Activated CD4-positive, alpha-beta memory T cell treated with anti-CD3 and anti-CD28 coated beads, Interleukin-2, amount 10 ng/mL, durations not matched to agents 7 days and 5 days (primary cell): Measurements from ENCODE around the gene DDX51. TPM values are rescaled to one million over a fixed set of nuclear protein-coding genes. Genes with fewer than 3 reads are reported as not detected.
"Not testable (repeated sequence)": the region's sequence is repeated elsewhere in the genome, so short reads cannot be mapped to it uniquely, and the experiment has no call there.

ENCODE experiments used
- CTCF ChIA-PET: fragments of 350-600 bp; sonication (Branson Sonifier 250); formaldehyde crosslinking; loops from one replicate; lab custom pipeline; 2021; ENCODE audit warnings: antibody characterized with exemption, inconsistent platforms; lab: Charles Lee
- POLR2A ChIA-PET: fragments of 350-600 bp; sonication (Branson Sonifier 250); formaldehyde crosslinking; loops from one replicate; lab custom pipeline; 2021; ENCODE audit warnings: antibody characterized with exemption; lab: Charles Lee
- DNase-seq: peaks from one replicate; pipeline ENCODE4 v3.0.0-alpha.2; 2020
- H3K27ac Mint-ChIP-seq: one replicate; pipeline ENCODE4 v1.8.0; 2021; ENCODE audit warnings: mild to moderate bottlenecking, mixed read lengths
- H3K27me3 Mint-ChIP-seq: one replicate; pipeline ENCODE4 v1.8.0; 2021; ENCODE audit warnings: mixed read lengths
- H3K36me3 Mint-ChIP-seq: one replicate; pipeline ENCODE4 v1.8.0; 2021; ENCODE audit warnings: low read depth, mixed read lengths
- H3K4me1 Mint-ChIP-seq: one replicate; pipeline ENCODE4 v1.8.0; 2021; ENCODE audit warnings: mixed read lengths
- H3K4me3 Mint-ChIP-seq: one replicate; pipeline ENCODE4 v1.8.0; 2021; ENCODE audit warnings: mild to moderate bottlenecking, mixed read lengths
- H3K9me3 Mint-ChIP-seq: one replicate; pipeline ENCODE4 v1.8.0; 2021; ENCODE audit warnings: mixed read lengths
- total RNA-seq, 2 experiments: library from RNA; stranded (reverse); gene quantifications; one replicate each; pipeline ENCODE4 v1.2.3, GENCODE V29; 2021

DDX51 gene
- total RNA-seq, 2 experiments from 2014 or later, result 17.9 to 18.6 TPM

DNA sequence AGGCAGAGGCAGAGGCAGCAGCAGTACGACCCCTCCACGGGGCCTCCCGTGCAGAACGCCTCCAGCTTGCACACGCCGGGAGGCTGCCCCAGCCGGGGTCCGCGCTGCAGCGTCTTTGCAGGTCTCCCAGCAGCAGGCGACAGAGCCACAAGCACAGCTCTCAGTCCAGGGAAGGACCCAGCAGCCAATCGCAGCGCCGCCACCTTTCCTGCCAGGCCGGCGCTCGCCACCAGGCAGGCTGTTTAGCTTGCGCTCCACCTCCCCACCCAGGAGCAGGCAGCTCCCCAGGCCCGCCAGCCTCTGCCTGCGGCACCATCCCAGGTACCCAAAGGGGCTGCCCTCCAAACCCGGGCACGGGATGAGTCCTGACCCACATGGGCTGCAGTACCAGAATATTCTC lies 25.2 kb downstream of the DDX51 start:
- ChIA-PET CTCF (no interaction called here), POLR2A (no interaction called here)
- Mint-ChIP-seq H3K4me3 (no peak overlapping the region), H3K27ac (no peak overlapping the region), H3K27me3 (no peaks in the 10 kb centered on the region), H3K9me3 (no peaks in the 10 kb centered on the region), H3K4me1 (no peaks in the 10 kb centered on the region), H3K36me3 (peaks cover 7% of the 10 kb centered on the region)
- no peak for DNase-seq

DNA sequence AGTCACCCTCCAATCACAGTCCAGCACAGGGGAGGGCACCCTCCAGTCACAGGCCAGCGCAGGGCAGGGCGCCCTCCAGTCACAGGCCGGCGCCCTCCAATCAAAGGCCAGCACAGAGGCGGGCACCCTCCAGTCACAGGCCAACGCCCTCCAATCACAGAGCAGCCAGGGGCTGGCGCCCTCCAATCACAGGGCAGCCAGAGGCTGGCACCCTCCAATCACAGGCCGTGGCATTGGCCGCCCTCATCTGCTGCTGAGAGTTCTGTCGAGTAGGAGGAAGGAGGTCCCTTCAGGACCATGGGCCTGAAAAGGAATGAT lies 26.6 kb downstream of the DDX51 start:
- Mint-ChIP-seq H3K4me3 (no peak overlapping the region), H3K27ac (no peak overlapping the region), H3K36me3 (peaks cover 6% of the 10 kb centered on the region), H3K27me3 (no peaks in the 10 kb centered on the region), H3K9me3 (no peaks in the 10 kb centered on the region), H3K4me1 (no peaks in the 10 kb centered on the region)
- no peak for DNase-seq
- POLR2A ChIA-PET, result no interaction called here
- CTCF ChIA-PET, result no interaction called here

DNA sequence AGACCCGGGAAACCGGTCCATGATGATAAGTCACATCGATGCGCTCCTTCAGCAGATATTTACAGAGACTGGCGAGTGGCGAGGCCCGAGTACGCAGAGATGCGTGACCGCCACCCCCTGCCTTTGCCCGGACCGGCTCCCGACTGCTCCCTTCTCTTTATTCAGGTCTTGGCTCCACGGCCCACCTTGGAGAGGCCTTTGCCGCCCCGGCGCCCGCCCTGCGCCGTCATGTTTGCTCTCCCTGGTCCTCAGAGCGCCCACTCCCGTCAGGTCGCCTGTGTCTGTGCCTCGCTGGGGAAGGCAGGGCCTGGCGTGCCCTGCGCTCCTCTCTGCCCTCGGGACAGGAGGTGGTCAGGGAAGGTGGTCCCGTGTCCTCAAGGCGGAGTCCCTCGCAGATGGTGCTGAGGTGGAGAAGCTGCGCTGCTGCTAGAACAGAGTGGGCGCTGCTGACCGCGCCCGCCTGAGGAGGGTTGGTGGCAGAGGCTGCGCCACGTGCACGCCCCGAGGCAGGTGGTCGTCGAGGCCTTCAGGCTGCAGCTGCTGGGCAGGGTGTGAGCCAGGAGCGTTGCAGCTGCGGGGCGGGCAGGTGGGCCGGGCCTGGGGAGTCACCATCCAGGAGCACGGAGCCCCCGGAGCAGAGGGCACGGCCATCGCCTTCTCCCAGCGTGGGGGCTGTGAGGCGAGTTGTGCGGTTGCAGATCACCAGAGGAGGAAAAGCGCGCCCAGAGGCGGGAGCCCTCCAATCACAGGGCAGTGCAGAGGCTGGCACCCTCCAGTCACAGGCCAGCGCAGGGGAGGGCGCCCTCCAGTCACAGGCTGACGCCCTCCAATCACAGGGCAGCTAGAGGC lies 27.2 kb downstream of the DDX51 start:
- Mint-ChIP-seq H3K4me1 (no peaks in the 10 kb centered on the region), H3K4me3 (no peak overlapping the region), H3K27me3 (no peaks in the 10 kb centered on the region), H3K9me3 (no peaks in the 10 kb centered on the region), H3K27ac (no peak overlapping the region), H3K36me3 (peaks cover 6% of the 10 kb centered on the region)
- DNase-seq, result no peak
- ChIA-PET POLR2A (no interaction called here), CTCF (no interaction called here)

DNA sequence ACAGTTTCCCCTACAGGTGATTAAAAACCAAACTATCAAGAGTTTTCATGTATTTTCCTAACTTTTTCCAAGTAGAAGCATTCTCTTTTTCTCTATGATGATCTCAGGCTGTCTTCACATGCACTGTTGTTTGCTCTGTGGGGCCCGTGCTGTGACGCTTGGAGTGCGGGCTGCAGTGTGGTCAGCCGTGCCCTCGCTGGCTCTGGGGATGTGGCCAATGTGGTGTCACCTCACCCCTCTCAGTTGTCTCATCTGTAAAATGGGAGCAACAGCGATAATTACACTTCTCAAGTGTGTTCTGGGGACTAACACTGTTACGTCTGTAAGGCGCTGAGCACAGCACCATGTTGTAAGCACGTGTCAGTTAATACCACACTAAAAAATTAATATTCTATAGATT lies 28.6 kb downstream of the DDX51 start:
- ChIA-PET POLR2A (no interaction called here), CTCF (no interaction called here)
- Mint-ChIP-seq H3K9me3 (no peaks in the 10 kb centered on the region), H3K36me3 (peaks cover 11% of the 10 kb centered on the region), H3K4me3 (no peak overlapping the region), H3K4me1 (no peaks in the 10 kb centered on the region), H3K27me3 (no peaks in the 10 kb centered on the region), H3K27ac (no peak overlapping the region)
- no peak for DNase-seq

DNA sequence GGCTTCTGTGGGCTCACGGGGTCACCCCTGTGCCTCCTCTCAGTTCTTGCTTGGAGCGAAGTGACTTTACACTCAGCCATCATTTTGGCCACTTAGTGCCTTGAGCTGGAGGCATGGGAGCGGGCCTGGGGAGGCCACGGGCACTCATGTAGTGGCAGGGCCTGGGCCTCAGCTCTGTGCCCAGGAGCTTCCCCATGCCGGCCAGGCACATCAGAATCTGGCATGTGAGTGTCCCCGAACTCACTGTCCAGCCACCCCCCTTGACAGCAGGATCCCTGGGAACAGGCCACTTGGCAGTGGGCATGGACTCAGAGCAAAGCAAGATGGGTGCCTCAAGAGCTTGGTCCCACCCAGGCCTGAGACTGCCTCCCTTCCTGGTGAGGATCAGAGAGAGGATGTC lies 29.5 kb downstream of the DDX51 start:
- H3K9me3 Mint-ChIP-seq, result no peaks in the 10 kb centered on the region

DNA sequence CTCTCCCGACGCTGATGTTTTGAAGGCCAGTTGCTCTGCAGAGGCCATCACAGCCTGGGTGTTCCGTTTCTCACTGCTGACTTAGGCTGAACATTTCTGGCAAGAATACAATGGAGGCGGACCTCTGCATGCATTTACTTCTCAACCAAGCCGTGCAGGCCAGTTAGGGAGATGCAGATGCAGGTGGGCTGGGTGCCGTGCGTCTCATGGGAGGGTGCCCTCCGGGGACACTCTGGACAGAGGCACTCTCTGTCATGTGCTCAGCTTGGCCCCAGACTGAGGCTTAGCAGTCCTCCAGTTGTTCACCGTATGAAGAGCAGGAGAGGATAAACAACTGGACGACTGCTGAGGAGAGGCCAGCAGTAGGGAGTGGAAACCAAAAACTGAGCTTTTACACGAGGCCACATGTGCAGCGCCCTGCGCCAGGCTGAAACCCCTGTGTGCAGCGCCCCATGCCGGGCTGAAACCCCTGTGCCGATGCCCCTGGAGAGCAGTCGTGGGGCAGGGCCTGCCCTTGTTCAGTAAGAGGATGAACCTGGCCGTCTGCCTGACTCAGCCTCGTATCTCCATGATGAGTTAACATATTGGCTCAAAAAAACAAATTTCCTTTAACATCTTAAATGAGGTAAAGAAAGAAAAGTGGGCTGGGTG lies 32.3 kb downstream of the DDX51 start:
- H3K27me3 Mint-ChIP-seq, result no peaks in the 10 kb centered on the region
- peaks cover 21% of the 10 kb centered on the region for H3K36me3 Mint-ChIP-seq
- ChIA-PET CTCF (no interaction called here), POLR2A (no interaction called here)
- H3K27ac Mint-ChIP-seq, result no peak overlapping the region
- H3K4me1 Mint-ChIP-seq, result no peaks in the 10 kb centered on the region
- H3K4me3 Mint-ChIP-seq, result no peak overlapping the region
- DNase-seq, result no peak
- no peaks in the 10 kb centered on the region for H3K9me3 Mint-ChIP-seq

More for the DNA sequence above, 29.5 kb downstream of the DDX51 start:
- Mint-ChIP-seq H3K36me3 (peaks cover 15% of the 10 kb centered on the region), H3K27ac (no peak overlapping the region), H3K27me3 (no peaks in the 10 kb centered on the region), H3K4me1 (no peaks in the 10 kb centered on the region), H3K4me3 (no peak overlapping the region)
- ChIA-PET CTCF (no interaction called here), POLR2A (no interaction called here)
- no peak for DNase-seq

DNA sequence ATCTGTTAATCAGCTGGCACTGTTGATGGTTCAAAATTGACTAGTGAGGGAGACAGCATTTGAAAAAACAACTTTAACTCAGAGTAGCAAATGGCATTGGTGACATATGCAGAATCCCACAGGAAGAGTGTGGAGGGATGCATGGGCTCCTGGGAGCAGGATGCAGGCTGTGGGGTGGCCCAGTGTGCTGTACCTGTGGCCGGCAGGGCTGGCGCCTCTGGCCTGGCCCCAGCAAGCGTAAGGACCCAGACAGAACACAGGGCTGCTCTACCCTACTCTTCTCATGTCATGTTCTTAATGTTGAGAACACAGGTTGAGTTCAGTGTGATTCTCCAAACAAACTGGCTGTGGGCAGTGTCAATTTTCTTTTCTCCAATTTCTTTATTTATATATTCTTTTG lies 33.4 kb downstream of the DDX51 start:
- no peaks in the 10 kb centered on the region for H3K9me3 Mint-ChIP-seq
- H3K36me3 Mint-ChIP-seq, result peaks cover 21% of the 10 kb centered on the region
- no peak overlapping the region for H3K4me3 Mint-ChIP-seq
- no peaks in the 10 kb centered on the region for H3K4me1 Mint-ChIP-seq
- no peaks in the 10 kb centered on the region for H3K27me3 Mint-ChIP-seq
- ChIA-PET CTCF (no interaction called here), POLR2A (no interaction called here)
- H3K27ac Mint-ChIP-seq, result no peak overlapping the region
- no peak for DNase-seq

DNA sequence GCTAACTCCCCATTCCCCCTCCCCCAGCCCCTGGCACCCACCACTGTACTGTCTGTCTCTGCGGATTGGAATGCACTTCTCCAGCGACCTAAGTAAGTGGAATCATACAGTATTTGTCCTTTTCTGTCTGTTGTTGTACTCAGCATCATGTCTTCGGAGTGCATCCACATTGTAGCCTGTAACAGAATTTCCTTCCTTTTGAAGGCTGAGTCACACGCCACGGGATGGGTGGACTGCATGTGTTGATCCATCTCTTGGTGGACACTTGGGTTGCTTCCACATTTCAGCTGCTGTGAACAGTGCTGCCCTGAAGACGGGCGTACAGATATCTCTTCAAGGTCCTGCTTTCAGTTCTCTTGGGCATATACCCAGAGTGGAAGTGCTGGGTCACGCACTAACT lies 34.4 kb downstream of the DDX51 start:
- no peaks in the 10 kb centered on the region for H3K9me3 Mint-ChIP-seq
- peaks cover 20% of the 10 kb centered on the region for H3K36me3 Mint-ChIP-seq
- DNase-seq, result no peak
- ChIA-PET CTCF (no interaction called here), POLR2A (interaction anchor here (0.8 kb wide), 1 partner anchor 32 kb away, joined by 3 read pairs; no protein-coding TSS in a partner anchor)
- no peak overlapping the region for H3K27ac Mint-ChIP-seq
- H3K4me3 Mint-ChIP-seq, result no peak overlapping the region
- no peaks in the 10 kb centered on the region for H3K4me1 Mint-ChIP-seq
- H3K27me3 Mint-ChIP-seq, result no peaks in the 10 kb centered on the region

DNA sequence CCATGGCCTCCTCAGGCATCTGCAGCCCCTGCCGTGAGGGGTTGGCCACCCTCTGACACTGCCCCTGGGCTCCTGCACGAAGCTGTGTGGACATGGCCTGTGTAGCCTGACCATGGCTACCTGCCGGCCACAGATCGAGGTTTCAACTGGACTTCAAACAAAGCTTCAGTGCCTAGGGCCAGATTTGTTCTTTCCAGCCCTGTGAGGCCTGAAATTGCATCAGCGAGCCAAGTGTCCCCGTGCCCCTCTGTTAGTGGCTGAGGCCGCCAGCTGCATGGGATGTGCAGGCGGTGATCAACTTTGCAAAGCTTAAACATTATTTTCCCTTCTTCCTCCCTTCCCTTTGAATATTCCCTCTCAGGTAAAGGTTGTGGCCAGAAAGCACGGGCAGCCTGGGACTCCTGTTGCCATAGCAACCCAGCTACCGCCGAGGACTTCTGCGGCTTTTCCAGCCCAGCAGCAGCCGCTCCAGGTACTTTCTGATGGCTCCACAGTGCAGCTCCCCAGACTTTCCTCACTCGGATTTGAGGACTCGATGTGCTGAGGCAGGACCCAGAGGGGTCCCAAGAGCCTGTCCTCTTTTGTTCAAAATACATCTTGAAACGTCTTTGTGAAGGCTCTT lies 35.8 kb downstream of the DDX51 start:
- ChIA-PET CTCF (no interaction called here), POLR2A (no interaction called here)
- H3K36me3 Mint-ChIP-seq, result peaks cover 15% of the 10 kb centered on the region
- H3K27me3 Mint-ChIP-seq, result no peaks in the 10 kb centered on the region
- no peaks in the 10 kb centered on the region for H3K4me1 Mint-ChIP-seq
- no peak overlapping the region for H3K27ac Mint-ChIP-seq
- no peak overlapping the region for H3K4me3 Mint-ChIP-seq
- H3K9me3 Mint-ChIP-seq, result no peaks in the 10 kb centered on the region
- DNase-seq, result no peak

DNA sequence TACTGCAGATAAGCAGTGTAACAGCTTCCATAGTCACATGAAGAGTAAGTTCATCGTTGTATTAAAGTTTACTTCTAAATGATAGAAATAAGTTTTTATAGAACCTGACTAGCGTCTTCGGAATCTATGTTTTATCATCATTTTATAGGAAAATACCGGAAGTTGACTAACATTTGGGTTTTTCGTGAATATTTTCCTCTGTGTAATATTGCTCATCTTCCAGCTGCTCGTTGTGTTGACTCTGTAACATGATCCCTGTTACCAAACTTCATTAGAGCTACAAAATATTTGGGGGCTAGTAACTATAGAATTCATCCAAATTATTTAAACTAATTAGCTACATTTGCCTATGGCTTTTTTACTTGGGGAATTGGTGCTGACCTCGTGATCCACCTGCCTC lies 37.2 kb downstream of the DDX51 start:
- Mint-ChIP-seq H3K4me1 (no peaks in the 10 kb centered on the region), H3K36me3 (peaks cover 15% of the 10 kb centered on the region), H3K4me3 (no peak overlapping the region), H3K27ac (no peak overlapping the region), H3K27me3 (no peaks in the 10 kb centered on the region), H3K9me3 (no peaks in the 10 kb centered on the region)
- ChIA-PET POLR2A (no interaction called here), CTCF (no interaction called here)
- no peak for DNase-seq

DNA sequence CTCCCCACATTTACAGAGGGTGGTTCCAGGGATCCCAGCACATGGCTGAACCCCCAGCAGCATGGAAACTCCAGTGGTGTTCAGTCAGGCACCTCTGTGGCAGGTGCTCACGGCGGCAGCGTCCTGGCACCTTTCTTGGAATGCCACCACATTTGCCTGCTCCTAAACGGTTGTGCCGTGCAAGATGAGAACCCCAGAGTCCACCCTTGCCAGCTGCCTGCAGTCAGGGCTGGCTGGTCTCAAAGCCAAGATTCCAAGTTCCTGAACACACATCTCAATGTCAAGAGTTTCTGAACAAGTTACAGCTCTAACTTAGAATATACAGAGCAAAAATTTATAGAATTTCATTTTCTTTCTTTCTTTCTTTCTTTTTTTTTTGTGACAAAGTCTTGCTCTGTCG lies 38.7 kb downstream of the DDX51 start:
- peaks cover 10% of the 10 kb centered on the region for H3K36me3 Mint-ChIP-seq
- H3K4me1 Mint-ChIP-seq, result no peaks in the 10 kb centered on the region
- ChIA-PET POLR2A (interaction anchor here (0.7 kb wide), 1 partner anchor 221 kb away, joined by 3 read pairs; no protein-coding TSS in a partner anchor), CTCF (no interaction called here)
- H3K4me3 Mint-ChIP-seq, result no peak overlapping the region
- no peak for DNase-seq
- no peaks in the 10 kb centered on the region for H3K9me3 Mint-ChIP-seq
- H3K27me3 Mint-ChIP-seq, result no peaks in the 10 kb centered on the region
- H3K27ac Mint-ChIP-seq, result no peak overlapping the region

DNA sequence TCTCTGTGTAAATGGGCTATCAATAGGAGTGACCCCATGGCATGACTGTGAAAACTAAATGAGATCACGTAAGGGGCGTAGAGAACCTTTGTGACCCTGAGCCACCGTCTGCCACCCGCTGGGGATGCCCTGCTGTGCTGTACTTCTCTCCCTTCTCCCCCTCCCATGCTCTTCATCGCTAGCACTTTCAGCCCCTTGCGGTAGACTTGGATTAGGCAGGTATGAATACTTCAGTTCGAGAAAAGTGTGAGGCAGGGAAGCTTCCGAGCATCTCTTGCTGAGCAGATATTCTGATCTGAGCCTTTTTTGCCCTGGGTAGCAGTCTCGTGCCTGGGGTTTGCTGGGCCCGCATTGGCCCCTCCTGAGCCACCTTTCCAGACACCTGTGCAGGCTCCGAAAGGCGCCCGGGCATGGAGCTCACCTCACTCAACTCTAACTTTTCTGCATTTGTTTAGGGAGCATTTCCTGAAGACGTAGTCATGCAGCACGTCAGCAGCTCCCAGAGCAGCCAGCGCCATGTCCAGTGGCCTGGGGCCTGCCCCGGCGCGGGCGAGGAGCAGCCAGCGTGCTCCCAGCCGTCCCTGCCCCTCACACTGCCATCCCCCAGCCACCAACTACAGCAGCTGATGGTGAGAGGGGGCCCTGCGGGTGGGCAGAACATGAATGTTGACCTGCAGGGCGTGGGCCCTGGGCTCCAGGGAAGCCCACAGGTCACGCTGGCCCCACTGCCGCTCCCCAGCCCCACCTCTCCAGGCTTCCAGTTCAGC lies 40.4 kb downstream of the DDX51 start:
- ChIA-PET POLR2A (no interaction called here), CTCF (no interaction called here)
- Mint-ChIP-seq H3K4me3 (no peak overlapping the region), H3K27me3 (no peaks in the 10 kb centered on the region), H3K4me1 (no peaks in the 10 kb centered on the region), H3K36me3 (peaks cover 13% of the 10 kb centered on the region), H3K27ac (no peak overlapping the region), H3K9me3 (no peaks in the 10 kb centered on the region)
- DNase-seq, result no peak

DNA sequence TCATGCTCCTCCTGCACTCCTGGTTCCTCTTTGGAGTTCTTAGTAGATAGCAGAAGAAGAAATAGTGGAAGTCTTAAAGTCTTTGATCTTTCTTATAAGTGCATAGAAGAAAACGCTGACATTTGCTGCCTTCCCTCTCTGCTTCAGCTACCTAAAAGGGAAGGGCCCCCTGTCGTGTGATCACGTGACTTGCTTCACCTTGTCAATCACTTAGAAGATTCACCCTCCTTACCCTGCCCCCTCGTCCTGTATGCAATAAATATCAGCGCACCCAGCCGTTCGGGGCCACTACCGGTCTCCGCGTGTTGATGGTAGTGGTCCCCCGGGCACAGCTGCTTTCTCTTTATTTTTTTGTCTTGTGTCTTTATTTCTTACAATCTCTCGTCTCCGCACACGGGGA lies 41.0 kb downstream of the DDX51 start:
- POLR2A ChIA-PET, H3K4me3 Mint-ChIP-seq, H3K27me3 Mint-ChIP-seq, H3K9me3 Mint-ChIP-seq, H3K27ac Mint-ChIP-seq, H3K4me1 Mint-ChIP-seq, DNase-seq, CTCF ChIA-PET: not testable (repeated sequence)
- H3K36me3 Mint-ChIP-seq, result peaks cover 16% of the 10 kb centered on the region
